Testis (tissue), 2 donors: ENCODE measurements around the gene SCN3A.

Source experiments
- POLR2A ChIP-seq: fragments of 450-650 bp; IDR thresholded peaks from one replicate; pipeline ENCODE4 v1.6.1; 2017; ENCODE audit warnings: antibody characterized with exemption, mild to moderate bottlenecking, moderate library complexity
- TF ChIP-seq, protein P1 (sequence below), 3 experiments: fragments of 450-650 bp in 2 of 3; fragments of 200-600 bp in 1 of 3; sonication (generic) in 1 of 3; IDR thresholded peaks; one replicate each; pipeline ENCODE4 v1.5.1; 2016 to 2019; ENCODE audit warnings: antibody characterized with exemption in 3 of 3, mild to moderate bottlenecking in 2 of 3, moderate library complexity in 1 of 3

GRCh38 chr2:165078913-165079312, 124.9 kb downstream of the SCN3A start:
- TF ChIP-seq, protein P1, sequence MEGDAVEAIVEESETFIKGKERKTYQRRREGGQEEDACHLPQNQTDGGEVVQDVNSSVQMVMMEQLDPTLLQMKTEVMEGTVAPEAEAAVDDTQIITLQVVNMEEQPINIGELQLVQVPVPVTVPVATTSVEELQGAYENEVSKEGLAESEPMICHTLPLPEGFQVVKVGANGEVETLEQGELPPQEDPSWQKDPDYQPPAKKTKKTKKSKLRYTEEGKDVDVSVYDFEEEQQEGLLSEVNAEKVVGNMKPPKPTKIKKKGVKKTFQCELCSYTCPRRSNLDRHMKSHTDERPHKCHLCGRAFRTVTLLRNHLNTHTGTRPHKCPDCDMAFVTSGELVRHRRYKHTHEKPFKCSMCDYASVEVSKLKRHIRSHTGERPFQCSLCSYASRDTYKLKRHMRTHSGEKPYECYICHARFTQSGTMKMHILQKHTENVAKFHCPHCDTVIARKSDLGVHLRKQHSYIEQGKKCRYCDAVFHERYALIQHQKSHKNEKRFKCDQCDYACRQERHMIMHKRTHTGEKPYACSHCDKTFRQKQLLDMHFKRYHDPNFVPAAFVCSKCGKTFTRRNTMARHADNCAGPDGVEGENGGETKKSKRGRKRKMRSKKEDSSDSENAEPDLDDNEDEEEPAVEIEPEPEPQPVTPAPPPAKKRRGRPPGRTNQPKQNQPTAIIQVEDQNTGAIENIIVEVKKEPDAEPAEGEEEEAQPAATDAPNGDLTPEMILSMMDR (IDR thresholded peaks at IDR 0.05) = no peak
- TF ChIP-seq POLR2A = no peak
